Activated CD8-positive, alpha-beta memory T cell treated with anti-CD3 and anti-CD28 coated beads, Interleukin-2, amount 50 U/mL, for 1 hour (primary cell): ENCODE measurements around the gene KCTD11.

Source experiments
- DNase-seq: peaks from one replicate; pipeline ENCODE4 v3.0.0-alpha.2; 2020; ENCODE audit errors: extremely low read depth

KCTD11 gene

GRCh38 chr17:7403977-7404736, 52.2 kb downstream of the KCTD11 start, which contains the start of gene TMEM256:
TSS of gene TMEM256 (minus strand) at chr17:7404097. CDS start at chr17:7404084, 13 bp downstream.
- DNase-seq, result peak; percentile 90
